SW 1271 (cell line): ENCODE results near the gene USP28.
"Not testable (repeated sequence)": the region's sequence is repeated elsewhere in the genome, so short reads cannot be mapped to it uniquely, and the experiment has no call there.

Experiments
- DNase-seq, 2 experiments: peaks; one replicate each; lab custom pipeline; 2025; lab: John Stamatoyannopoulos, UW

USP28 gene

DNA sequence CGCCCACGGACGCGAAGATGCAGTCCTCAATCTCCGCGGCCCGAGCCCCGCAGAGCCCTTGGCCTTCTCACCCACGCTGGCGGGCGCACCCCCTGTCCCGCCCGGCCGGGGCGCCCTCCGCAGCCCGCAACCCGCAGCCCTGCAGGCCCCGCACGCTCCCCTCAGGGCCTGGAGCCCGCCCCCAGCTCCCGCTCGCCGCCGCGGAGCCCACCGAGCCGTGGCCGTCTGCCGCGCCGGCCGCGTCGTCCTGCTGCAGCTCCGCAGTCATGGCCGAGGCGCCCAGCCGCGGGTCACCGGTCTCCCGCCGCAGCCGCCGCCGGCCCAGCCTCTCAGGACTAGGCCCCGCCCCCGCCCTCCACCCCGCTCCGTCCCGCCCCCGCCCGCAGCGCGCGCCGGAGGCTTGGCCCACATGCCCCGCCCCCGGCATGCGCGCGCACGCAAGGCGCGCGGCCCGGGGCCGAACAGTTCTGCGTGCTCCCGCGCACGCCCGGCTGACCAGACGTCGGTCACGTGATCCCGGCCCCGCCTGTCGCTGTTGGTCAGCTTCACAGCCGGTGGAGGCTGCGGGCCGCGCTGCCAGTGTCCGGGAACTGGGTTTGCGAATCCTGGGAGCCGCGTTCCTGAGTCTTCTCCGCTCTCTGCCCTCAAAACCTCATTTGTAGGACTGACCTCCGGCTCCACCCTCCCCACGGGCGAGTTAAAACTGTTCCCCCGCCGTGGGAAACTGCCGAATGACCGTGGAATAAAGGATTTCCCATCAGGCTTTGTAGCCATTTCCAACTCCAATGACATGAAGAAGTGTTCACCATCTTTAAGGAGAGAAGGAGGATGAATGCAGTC, at the start of gene USP28:
Gene USP28, minus strand, starts transcription at position 339 of the 840 bp plus-strand sequence. Its CDS starts 71 bp downstream, at position 268.
- peak; percentile 70 to 75 for DNase-seq

- no peak for DNase-seq
Measured at GRCh38 chr11:113923572-113923971, 48.2 kb upstream of the USP28 start.

DNA sequence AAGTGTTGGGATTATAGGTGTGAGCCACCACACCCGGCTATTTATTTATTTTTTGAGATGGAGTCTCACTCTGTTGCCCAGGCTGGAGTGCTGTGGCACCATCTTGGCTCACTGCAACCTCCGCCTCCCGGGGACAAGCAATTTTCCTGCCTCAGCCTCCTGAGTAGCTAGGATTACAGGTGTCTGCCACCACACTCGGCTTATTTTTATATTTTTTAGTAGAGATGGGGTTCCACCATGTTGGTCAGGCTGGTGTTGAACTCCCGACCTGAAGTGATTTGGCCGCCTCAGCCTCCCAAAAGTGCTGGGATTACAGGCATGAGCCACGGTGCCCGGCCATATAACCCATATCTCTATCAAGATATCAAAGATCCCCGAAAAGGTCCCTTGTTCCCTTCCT, 36.1 kb upstream of the USP28 start:
- not testable (repeated sequence) for DNase-seq

DNA sequence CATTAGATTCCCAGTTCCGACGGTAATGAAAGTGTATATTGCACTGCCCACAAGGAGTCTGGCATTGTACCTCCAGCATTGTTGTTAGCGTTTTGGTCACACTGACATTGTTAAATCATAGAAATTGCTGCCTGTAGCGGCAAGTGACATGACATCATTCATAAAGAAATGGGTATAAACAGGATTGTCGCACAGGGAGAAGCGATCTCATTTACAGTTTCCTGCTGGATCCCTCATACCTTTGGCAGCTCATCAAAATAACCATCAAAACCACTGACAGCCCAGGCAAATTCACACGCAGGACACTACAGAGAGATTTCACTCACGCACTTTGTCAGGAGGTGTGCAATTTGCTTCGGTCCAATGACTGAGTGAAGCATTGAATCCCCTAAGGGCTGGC, 32.7 kb upstream of the USP28 start:
- no peak for DNase-seq

DNA sequence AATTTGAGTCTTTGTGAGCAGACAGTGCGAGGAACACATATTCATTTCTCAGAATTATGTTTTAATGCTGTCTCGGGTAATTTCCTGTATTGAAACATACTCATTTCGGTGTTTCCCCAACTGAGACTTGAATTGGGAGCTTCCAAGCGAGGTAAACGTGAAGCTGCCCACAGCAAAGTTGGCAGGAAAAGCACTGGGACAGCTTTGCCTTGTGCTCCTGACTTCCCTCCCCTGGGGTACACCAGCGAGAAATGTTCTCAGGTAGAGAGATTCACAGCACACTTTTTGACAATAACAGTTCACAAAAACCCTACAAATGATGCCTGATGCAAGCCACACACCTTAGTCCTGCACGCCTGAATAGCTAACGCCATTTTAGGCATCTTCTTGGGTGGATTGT, 32.3 kb upstream of the USP28 start:
- no peak for DNase-seq

GRCh38 chr11:113907152-113907551, 31.8 kb upstream of the USP28 start:
- DNase-seq: no peak

DNA sequence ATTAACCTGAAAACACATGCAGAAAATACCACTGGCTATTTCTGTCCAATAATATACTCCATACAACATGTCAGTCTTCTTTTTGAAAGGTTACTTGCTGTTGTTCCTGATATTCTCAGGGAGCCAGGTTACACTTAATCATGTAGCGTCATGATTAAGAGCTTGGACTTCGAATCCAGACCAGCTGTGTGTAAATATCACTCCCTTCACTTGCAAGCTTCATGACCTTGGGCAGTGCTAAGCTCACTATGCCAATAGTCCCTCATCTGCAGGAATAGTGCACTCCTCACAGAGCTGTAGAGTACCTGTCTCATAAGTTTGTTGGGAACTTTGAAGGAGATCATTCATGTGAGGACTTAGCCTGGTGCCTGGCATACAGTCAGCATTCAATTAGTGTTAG, 31.1 kb upstream of the USP28 start:
- DNase-seq: no peak

GRCh38 chr11:113906038-113906437, 30.7 kb upstream of the USP28 start:
- DNase-seq: no peak

DNA sequence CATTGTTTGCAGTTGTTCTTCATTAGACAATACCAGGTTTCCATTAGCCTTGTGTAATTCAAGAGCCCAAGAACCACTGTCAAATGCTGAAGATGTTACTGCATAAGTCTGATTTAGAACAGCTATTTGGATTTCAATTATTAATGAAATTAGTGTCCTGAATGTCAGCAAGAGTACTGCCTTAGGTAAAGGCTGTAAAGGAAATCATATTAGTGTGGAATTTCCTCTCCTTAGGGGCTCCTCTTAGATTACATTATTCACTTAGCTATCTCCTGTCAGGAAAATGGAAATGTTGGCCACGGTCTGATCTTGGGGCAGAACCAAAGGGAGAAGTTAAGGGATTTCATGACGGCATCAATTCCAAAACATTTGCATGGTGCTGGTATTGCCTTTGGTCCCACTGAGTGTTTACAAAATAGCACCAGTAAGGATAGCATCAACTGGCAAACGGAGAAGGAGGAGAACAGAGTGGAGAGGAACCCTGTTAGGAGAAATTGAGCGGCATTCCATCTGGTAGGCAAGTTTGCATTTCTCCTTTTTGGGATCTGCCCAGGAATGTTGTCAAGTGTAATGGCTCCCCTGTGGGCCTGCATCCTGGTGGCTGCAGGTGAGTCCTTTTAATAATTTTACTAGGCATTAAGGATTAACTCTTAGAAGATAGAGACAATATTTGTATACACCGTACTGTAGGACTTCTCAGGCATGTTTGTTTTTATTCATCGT, 29.2 kb upstream of the USP28 start, which contains the start of gene HTR3B:
Gene HTR3B, plus strand, starts transcription at position 418 of the 723 bp plus-strand sequence. Its CDS starts 138 bp downstream, at position 556.
- no peak for DNase-seq

DNA sequence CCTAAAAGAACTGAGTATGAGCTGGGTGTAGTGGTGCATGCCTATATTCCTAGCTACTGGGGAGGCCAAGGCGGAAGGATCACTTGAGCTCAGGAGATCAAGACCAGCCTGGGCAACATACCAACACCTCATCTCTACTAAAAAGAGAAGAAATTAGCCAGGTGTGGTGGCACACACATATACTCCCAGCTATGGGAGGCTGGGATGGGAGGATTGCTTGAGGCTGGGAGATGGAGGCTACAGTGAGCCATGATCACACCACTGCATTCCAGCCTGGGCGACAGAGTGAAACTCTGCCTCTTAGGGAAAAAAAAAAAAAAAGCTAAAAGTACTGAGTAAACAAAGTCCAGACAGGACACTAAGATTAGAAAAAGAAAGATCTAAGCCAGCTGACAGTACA, 25.8 kb upstream of the USP28 start:
- DNase-seq: no peak

DNA sequence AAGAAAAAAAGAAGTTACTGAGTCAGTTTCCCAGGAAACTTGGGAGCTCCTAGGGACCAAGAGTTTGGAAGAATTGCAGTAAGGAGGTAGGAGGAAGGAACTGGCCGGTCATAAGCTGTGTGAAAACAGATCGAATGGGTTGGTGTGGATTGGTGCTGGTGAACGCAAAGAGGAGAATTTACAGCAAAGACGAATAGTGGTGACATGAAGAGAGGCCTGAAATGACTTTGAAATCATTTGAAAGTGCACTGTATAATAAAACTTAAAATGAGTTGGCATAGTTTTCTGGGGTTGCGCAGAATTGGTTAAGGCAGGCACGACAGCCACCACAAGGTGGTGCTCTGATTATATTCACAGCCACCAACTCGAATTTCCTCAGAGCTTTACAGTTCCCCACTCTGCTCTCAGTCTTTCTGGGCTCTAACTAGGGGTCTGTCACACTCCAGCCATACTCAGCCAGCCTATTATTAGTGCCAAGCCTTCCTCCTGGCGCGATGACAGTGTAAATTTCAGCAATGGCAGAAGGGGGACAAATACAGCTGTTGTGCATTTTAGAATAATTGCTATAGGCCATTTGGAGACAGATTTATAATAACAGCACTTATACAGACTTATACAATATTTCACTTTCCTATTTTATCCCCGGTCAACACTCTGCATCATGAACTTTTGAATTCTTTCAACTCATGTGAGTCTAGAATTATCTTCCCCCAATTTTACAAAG, 20.9 kb upstream of the USP28 start:
- peak in 1 of 2 experiments; percentile 10 for DNase-seq

DNA sequence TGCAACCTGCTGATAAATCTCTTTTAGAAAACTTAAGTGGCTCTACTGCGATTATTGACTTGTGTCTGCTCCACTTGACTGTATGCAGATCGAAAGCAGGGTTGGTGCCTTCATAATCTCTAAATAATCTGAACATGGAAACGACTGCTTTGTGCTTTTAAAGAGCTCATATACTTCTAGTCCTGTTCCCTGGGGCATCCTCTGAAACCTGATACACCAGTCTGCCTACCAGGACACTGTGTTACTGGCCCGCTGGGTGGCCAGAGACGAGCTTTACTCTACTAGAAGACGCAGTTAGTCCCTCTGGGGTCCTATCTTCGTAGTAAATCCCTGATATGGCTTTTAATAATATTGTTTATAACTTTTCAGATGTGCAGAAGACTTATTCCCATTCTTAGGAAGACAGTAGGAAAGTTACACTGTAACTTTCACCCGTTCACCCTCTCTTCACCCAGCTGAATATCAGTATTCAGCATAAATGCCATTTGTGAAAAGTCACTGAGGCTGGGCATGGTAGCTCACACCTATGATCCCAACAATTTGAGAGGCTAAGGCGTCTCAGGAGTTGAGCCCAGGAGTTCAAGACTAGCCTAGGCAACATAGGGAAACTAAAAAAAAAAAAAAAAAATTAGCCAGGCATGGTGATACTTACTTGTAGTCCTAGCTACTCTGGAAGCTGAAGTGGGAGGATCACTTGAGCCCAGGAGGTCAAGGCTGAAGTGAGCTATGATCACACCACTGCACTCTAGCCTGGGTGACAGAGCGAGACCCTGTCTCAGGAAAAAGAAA, 20.2 kb upstream of the USP28 start:
- DNase-seq: no peak

DNA sequence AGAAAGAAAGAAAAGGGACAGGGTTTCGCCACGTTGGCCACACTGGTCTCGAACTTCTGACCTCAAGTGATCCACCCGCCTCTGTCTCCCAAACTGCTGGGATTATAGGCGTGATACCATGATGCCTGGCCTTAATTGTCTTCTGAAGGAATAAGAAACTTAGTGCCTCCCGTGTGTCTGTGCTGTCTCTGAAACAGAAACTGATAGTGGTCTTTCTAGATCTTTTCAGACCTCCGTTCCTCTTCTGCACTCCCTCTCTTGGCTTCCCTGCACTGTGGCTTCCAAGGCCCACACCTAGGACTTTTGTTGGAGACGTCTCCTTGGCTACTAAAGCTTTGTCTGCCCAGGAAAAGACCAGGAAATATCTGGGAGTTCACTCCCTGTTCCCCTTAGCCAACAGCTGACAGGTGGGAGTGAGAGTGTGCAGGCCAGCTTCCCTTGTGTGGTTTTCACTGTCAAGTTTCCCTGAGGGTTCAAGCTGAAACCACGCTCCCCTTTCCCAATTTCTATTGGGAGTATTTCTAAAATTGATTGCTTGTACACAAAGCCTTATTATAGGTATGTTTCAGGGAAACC, 19.1 kb upstream of the USP28 start:
- DNase-seq: no peak

DNA sequence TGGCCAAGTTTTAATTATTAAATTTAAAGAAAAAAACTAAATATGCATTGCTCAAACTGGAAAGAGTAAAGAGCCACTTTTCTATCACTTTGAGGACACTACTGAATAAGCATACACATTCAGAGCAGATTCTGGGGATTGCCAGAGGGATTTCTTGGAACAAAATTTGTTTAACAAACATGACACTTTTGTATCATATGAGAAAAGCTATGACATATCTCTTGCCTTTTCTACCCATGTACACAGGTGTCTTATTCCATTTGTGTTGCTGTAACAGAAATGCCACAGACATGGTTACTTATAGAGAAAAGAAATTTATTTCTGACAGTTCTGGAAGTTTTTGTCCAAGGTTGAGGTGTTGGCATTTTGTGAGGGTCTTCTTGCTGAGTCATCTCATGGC, 13.5 kb upstream of the USP28 start:
- no peak for DNase-seq

DNA sequence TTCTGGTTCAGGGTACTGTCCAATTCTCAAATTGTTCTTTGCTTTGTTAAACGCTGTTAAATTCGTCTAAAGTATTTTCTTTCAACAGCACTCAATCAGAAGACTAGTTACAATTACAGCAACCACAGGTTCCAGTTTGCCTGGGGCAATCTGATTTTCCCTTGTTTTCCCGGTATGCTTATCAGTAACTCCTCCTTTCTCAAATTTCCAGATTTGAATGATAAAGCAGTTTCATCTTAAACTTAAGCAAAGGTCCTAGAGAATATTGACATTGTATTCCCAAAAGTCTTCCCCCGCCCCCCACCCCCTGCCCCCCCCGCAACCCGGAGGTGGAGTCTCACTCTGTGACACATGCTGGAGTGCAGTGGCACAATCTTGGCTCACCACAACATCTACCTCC, 10.5 kb upstream of the USP28 start:
- no peak for DNase-seq

GRCh38 chr11:113884361-113884836, 9.0 kb upstream of the USP28 start:
- DNase-seq: no peak

DNA sequence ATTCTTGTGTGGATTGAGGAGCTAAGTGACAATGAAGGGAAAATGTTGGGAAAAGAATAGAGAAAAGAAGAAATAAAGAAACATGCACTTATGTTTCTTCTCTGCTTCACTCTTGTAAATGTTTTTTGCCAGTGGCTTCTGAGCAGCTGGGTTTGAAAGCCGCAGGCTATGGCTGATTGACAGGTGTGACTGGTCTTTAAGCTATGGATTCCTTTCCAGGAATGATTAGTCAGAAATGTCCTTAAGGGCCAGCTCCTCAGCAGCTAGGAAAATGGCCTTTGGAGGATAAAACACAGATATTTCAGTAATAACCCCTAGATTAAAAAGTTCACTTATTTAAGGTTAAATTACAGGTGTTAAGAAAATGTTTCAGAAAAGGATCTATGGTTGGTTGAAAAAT, 6.5 kb upstream of the USP28 start:
- DNase-seq: no peak

- no peak for DNase-seq
Measured at GRCh38 chr11:113880971-113881370, 5.6 kb upstream of the USP28 start.

DNA sequence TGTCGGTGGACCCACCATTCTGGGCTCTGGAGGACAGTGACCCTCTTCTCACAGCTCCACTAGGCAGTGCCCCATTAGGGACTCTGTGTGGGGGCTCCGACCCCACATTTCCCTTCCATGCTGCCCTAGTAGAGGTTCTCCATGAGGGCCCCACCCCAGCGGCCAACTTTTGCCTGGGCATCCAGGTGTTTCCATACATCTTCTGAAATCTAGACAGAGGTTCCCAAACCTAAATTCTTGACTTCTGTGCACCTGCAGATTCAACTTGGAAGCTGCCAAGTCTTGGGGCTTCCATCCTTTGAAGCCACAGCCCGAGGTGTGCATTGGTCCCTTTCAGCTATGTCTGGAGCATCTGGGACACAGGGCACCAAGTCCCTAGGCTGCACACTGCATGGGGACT, 4.1 kb upstream of the USP28 start:
- DNase-seq: not testable (repeated sequence)

GRCh38 chr11:113877670-113878055, 2.3 kb upstream of the USP28 start:
- DNase-seq: no peak
